ENCODE measurements around the gene FGF14.

FGF14 gene

DNA sequence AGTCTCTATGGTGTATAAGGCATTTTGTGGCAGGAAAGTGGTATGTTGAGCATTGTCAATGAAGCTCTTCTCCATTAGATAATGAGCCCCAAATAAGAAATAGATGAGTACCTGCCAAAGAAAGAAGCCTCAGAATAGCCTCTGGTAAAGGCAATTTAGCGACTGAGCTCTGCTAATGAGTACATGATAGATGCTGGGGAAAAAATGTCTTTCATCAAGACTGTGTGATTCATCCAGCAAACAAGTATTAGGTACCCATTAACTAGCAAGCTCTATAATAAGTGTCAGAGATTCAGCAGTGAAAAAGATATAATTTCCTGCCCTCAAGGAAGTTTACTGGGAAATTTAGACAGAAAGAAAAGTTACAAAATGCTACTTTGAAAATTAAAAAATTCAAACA, 654.8 kb downstream of the FGF14 start:
- H3K9me3 Mint-ChIP-seq, result no peaks in the 10 kb centered on the region
- H3K27ac Mint-ChIP-seq, result no peak overlapping the region
- H3K36me3 Mint-ChIP-seq (ENCODE audit: low read depth), result no peaks in the 10 kb centered on the region
- peaks cover 14% of the 10 kb centered on the region for H3K27me3 Mint-ChIP-seq
- DNase-seq, result no peak
- no peaks in the 10 kb centered on the region for H3K4me1 Mint-ChIP-seq (ENCODE audit: low read depth)
- no peak overlapping the region for H3K4me3 Mint-ChIP-seq

DNA sequence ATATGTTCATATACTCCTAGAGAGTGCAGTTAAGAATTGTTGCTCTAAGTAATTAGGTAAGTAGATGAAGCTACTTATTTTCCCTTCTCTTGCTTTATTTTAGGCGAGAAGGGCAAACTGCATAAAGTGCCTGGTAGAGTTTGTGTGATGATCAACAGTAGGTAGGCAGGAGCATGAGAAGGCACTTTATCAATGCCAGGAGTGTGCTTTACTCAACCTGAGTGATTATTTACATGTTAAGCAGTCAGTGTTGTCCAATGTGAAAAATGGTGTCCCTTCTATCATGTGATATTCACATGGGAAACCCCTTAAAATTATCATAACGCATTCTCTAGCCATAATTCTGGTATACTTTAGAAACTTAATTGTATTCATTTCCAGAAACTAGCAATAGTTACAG, 655.3 kb downstream of the FGF14 start:
- Mint-ChIP-seq H3K27me3 (peaks cover 12% of the 10 kb centered on the region), H3K4me1 (ENCODE audit: low read depth) (no peaks in the 10 kb centered on the region), H3K36me3 (ENCODE audit: low read depth) (no peaks in the 10 kb centered on the region)

DNA sequence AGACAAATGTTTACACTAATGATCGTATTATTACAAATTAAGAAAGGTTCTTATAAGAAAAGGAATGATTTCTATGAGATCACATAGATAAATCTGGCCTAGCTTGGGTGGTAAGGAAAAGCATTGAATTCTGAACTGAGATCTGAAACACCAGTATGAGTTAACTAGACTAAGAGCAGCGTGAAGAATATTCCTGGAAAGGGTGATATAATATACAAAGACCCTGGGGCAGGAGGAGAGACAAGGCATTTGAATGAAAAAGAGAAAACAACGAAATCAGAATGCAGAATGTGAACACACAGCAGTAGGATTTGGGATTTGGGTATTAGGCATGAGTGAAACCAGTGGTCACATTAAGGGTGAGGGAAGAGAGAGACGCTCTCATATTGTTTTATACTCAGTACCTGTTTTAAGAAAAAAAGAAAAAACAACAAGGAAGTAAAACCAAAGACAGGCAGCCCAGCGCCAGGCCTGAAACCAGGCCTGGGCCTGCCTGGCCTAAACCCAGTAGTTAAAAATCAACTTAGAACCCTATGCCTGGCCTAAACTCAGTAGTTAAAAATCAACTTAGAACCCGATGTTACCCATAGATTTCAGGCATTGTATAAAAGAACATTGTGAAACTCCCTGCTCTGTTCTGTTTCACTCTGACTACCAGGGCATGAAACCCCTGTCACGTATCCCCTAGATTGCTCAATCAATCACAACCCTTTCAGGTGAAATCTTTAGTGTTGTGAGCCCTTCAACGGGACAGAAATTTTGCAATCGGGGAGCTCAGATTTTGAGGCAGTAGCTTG, 662.3 kb downstream of the FGF14 start:
- Mint-ChIP-seq H3K9me3 (no peaks in the 10 kb centered on the region), H3K4me1 (ENCODE audit: low read depth) (no peaks in the 10 kb centered on the region), H3K36me3 (ENCODE audit: low read depth) (no peaks in the 10 kb centered on the region), H3K27ac (no peak overlapping the region), H3K4me3 (no peak overlapping the region), H3K27me3 (peaks cover 4% of the 10 kb centered on the region)
- no peak for DNase-seq

More for the DNA sequence above, 655.3 kb downstream of the FGF14 start:
- no peak overlapping the region for H3K27ac Mint-ChIP-seq
- no peak for DNase-seq
- H3K4me3 Mint-ChIP-seq, result no peak overlapping the region
- no peaks in the 10 kb centered on the region for H3K9me3 Mint-ChIP-seq

DNA sequence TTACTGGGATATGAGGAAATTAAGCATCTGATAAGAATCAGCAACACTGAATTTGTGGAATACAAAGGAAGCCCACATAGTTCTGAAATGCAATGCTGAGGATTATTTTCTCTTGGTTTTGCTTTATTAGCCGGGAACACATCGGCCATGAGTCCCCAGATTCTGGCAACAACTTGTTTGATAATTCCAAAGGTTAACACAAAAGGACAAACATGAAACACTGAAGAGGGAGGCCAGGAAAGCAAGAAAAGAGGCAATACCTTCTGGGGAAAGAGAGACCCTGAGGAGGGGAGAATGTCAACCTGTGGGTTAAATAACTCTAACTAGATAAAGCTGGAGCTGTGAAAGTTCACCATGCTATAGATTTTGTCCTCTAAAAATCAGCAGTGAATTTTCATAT, 663.5 kb downstream of the FGF14 start:
- Mint-ChIP-seq H3K27ac (no peak overlapping the region), H3K4me1 (ENCODE audit: low read depth) (no peaks in the 10 kb centered on the region), H3K4me3 (no peak overlapping the region), H3K9me3 (no peaks in the 10 kb centered on the region), H3K36me3 (ENCODE audit: low read depth) (no peaks in the 10 kb centered on the region), H3K27me3 (no peaks in the 10 kb centered on the region)
- no peak for DNase-seq

DNA sequence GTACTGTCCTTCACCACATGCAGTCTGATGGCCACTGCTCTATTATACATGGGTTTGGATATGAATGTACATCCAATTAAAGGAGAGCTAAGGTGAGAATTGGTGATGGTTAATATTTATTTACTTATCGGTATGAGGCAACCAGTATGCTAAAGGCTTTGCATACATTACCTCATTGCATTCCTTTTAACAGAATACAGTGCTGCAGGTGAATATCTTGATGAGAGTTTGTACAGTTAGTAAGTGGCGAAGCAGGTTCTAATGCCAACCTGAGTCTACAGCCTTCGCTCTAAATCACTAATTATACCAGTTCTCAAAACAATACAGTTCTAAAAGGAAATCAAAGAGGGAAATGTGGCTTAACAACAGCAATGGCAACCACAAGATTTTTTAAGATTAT, 665.3 kb downstream of the FGF14 start:
- Mint-ChIP-seq H3K4me3 (no peak overlapping the region), H3K27ac (no peak overlapping the region), H3K27me3 (peaks cover 2% of the 10 kb centered on the region), H3K4me1 (ENCODE audit: low read depth) (no peaks in the 10 kb centered on the region), H3K36me3 (ENCODE audit: low read depth) (no peaks in the 10 kb centered on the region), H3K9me3 (no peaks in the 10 kb centered on the region)
- DNase-seq, result no peak

DNA sequence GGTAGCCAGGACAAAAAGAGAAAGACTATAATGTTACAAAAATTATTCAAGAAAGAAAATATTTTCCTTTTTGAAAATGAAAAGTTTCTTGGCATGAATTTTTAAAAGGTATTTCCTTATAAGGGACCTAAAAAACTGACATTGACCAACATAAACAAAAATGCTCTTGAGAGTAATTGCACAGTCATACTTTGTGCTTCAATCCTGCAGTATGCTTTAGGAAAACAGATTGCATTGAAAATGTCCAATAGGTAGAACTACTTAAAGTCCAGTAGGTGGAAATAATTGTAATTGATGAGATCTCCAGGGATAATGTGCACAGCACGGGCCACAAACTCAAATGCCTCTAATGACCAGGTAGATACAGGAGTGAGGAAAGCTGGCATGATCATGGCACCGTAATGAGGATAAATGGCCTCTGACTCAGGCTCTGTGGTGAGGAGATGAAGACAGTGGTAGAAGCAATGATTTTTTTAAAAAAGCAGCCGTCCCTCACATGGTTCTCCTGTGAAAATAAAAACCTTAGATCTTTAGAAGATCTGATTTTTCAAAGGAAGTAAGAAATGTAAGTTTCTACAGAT, 671.3 kb downstream of the FGF14 start:
- Mint-ChIP-seq H3K4me3 (no peak overlapping the region), H3K4me1 (ENCODE audit: low read depth) (peaks cover 2% of the 10 kb centered on the region), H3K36me3 (ENCODE audit: low read depth) (no peaks in the 10 kb centered on the region), H3K27me3 (peaks cover 2% of the 10 kb centered on the region), H3K27ac (no peak overlapping the region), H3K9me3 (no peaks in the 10 kb centered on the region)
- DNase-seq, result no peak

DNA sequence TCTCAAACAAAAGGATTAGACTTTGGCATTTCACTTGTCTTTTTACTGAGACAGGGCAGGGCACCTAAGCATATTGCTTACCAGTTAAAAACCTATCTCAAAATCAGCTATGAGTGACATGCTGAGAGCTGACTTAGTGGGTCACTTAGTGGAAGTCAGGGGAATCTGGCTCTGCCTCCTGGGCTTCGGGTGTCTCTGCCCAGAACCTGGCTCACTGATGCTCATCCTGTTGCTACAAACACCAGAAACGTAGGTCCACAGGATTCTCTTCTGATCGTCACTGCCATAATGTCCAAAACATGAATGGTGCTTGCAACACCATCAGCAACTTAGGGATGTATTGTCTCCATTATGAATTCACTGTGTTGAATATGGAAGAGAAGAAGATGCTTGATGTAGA, 673.2 kb downstream of the FGF14 start:
- Mint-ChIP-seq H3K4me1 (ENCODE audit: low read depth) (peaks cover 2% of the 10 kb centered on the region), H3K4me3 (no peak overlapping the region), H3K27ac (no peak overlapping the region), H3K27me3 (peaks cover 2% of the 10 kb centered on the region), H3K36me3 (ENCODE audit: low read depth) (no peaks in the 10 kb centered on the region), H3K9me3 (no peaks in the 10 kb centered on the region)
- DNase-seq, result no peak

DNA sequence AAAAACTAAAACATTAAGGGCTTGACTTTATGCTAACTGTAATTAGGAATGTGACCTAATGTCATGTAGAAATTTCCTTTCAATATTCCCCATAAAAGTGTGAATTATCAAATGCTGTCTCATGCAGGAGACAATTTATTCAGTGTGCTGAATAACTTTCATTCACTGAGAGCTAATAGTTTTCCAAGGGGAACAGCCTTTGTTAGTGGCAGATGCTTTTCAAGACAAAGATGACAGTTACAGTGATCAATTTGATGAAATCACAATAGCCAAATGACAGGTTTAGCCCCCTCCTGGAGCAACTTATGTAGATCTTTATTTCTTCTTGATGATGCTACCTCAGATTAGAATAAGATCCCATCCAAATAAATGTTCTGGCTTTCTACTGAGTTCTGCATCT, 673.8 kb downstream of the FGF14 start:
- Mint-ChIP-seq H3K27ac (no peak overlapping the region), H3K36me3 (ENCODE audit: low read depth) (no peaks in the 10 kb centered on the region)

DNA sequence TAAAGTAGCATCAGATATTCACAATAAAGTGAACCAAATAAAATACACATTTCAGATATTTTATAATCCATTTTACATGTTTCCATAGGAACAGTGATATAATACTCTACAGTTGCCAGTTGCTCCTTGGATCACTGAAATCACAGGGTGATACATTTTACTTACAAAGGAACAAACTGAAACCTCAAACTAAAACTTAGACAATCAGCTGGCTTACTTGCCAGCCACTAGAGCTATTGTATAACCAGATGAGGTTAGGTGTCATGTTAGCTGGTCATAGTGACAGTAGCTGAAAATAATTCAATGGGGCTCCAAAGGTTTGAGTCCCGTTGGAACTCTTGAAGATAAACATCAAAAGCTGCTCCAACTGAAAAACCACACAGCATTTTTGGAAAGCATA, 674.7 kb downstream of the FGF14 start:
- DNase-seq, result no peak
- Mint-ChIP-seq H3K4me3 (no peak overlapping the region), H3K9me3 (no peaks in the 10 kb centered on the region), H3K36me3 (ENCODE audit: low read depth) (no peaks in the 10 kb centered on the region), H3K4me1 (ENCODE audit: low read depth) (peaks cover 2% of the 10 kb centered on the region), H3K27ac (no peak overlapping the region), H3K27me3 (no peaks in the 10 kb centered on the region)

More for the DNA sequence above, 673.8 kb downstream of the FGF14 start:
- no peaks in the 10 kb centered on the region for H3K9me3 Mint-ChIP-seq
- peaks cover 2% of the 10 kb centered on the region for H3K27me3 Mint-ChIP-seq
- peaks cover 2% of the 10 kb centered on the region for H3K4me1 Mint-ChIP-seq (ENCODE audit: low read depth)
- H3K4me3 Mint-ChIP-seq, result no peak overlapping the region
- no peak for DNase-seq

DNA sequence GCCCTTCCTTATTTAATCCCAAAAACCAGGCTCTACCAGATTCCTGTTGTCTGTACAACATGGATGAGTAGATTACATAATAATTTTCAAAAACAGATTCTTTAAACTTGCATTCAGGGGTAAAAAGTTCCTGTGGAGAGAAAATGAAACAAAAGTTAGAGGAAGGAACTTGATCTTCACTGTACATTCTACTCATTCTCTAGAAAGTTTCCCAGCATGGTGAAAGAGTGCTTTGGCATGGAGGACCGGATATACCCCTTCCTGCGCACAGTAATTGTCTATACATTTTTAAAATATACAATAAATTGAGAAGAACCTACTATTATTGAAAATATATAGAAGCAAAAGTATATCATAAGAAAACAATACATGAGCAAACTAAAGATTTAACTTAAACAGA, 675.2 kb downstream of the FGF14 start:
- H3K4me3 Mint-ChIP-seq, result no peak overlapping the region
- no peak for DNase-seq

DNA sequence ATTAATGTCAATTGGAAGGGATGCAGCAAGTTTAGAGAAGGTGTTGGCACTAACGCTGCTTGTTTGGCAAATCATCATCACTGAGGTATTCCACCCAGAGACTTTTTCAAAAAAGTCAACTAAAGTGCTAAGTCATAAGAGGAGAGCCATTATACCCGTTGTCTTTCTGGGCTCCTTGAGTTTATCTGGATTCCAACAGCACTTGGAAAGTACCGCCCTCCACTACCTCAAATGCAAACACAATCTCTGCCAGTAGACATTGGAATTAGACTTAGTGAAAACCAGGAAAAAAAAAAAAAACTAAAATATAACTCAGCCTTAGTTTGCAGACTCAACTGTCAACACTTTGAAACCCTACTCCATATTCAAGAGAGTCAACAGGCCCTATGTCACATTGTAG, 683.4 kb downstream of the FGF14 start:
- Mint-ChIP-seq H3K4me3 (no peak overlapping the region), H3K9me3 (no peaks in the 10 kb centered on the region), H3K27me3 (peaks cover 9% of the 10 kb centered on the region), H3K27ac (no peak overlapping the region), H3K36me3 (ENCODE audit: low read depth) (no peaks in the 10 kb centered on the region), H3K4me1 (ENCODE audit: low read depth) (no peaks in the 10 kb centered on the region)
- DNase-seq, result no peak

More for the DNA sequence above, 675.2 kb downstream of the FGF14 start:
- Mint-ChIP-seq H3K9me3 (no peaks in the 10 kb centered on the region), H3K27me3 (no peaks in the 10 kb centered on the region), H3K27ac (no peak overlapping the region), H3K36me3 (ENCODE audit: low read depth) (no peaks in the 10 kb centered on the region), H3K4me1 (ENCODE audit: low read depth) (peaks cover 2% of the 10 kb centered on the region)

DNA sequence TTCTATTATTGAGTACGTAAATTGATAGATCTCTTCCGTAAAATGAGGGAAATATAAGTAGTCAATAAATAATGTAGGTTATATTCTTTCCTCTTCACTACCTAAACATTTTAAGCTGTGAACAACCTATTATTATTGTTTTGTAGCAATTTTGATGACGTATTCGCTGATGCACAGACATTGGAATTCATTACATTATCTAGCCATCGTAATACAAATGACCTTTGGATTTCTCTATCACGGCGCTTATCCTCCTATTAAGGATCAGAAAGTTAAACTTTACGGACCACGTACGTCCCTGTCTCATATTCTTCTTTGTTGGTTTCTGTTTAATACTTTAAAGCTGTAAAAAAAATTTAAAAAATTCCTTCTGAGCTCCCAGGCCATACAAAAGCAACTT, 684.5 kb downstream of the FGF14 start:
- Mint-ChIP-seq H3K4me1 (ENCODE audit: low read depth) (no peaks in the 10 kb centered on the region), H3K27me3 (peaks cover 9% of the 10 kb centered on the region), H3K27ac (no peak overlapping the region)

DNA sequence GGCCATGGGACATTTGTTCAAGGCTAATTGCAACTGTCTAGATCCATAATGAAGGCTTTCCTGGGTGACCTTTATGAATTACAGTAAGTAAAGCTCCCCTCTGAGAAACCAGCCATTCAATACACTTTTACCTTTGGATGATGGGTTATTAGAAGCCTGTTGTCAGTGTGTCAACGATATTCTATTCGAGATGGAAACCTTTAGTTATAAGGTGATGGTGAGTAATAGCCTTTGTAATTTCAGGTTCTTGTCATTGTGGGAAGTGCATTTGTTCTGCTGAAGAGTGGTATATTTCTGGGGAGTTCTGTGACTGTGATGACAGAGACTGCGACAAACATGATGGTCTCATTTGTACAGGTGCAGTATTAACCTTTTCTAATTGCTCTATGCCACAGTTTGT, 687.7 kb downstream of the FGF14 start:
- H3K4me3 Mint-ChIP-seq, result no peak overlapping the region
- H3K27me3 Mint-ChIP-seq, result peaks cover 11% of the 10 kb centered on the region
- DNase-seq, result no peak
- H3K9me3 Mint-ChIP-seq, result no peaks in the 10 kb centered on the region
- H3K27ac Mint-ChIP-seq, result no peak overlapping the region
- no peaks in the 10 kb centered on the region for H3K4me1 Mint-ChIP-seq (ENCODE audit: low read depth)
- H3K36me3 Mint-ChIP-seq (ENCODE audit: low read depth), result no peaks in the 10 kb centered on the region

More for the DNA sequence above, 684.5 kb downstream of the FGF14 start:
- Mint-ChIP-seq H3K4me3 (no peak overlapping the region), H3K36me3 (ENCODE audit: low read depth) (no peaks in the 10 kb centered on the region), H3K9me3 (no peaks in the 10 kb centered on the region)
- DNase-seq, result no peak

DNA sequence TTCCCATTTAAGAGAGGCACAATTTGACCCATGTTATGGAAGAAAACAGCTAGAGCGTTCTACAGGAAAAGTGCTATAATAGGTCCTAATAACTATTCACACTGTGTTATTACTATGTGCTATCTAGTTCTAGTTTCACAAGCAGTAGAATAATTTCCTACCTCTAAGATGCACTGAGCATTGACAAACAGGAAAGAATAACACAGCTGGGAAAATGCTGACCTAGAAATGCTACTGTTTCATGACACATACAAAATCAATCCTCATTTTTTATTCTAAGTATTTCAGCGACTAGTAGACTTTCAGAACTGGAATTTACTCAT, 689.9 kb downstream of the FGF14 start:
- H3K27me3 Mint-ChIP-seq, result peaks cover 13% of the 10 kb centered on the region
- no peak for DNase-seq

DNA sequence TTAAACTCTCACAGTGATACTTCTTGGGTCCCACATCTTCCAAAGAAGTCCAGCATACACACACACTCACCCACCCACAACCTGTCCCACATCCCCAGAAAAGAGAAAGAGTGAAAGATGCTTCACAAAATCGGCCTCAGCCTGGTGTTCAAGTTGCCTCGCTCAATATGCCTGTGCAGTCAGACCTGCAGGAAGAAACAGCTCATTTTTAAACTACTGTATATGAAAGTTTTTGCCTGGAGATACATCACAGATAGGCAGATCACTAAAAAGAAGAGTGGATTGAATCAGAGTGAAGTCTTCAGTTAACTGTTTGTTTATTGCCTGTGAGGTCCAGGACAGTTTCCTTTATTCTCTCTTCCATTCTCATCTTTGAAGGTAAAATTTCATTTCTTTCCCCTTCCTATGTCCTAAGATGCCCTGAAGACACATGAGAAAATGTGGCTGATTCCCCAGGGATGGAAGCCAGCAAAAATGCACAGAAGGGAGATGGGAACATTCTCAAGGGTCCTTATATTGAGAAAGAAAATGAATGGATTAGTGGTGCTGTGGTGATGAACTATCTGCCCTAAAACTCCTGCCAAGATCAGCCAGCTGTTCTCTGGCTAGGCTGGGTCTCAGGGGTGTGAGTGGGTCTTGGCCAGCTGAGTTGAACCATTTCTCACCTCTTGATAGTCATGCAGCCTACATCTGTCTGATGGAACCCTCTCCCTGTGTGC, 690.4 kb downstream of the FGF14 start:
- H3K36me3 Mint-ChIP-seq (ENCODE audit: low read depth), result no peaks in the 10 kb centered on the region
- no peaks in the 10 kb centered on the region for H3K9me3 Mint-ChIP-seq
- DNase-seq, result no peak
- no peak overlapping the region for H3K27ac Mint-ChIP-seq
- no peak overlapping the region for H3K4me3 Mint-ChIP-seq
- H3K27me3 Mint-ChIP-seq, result peaks cover 15% of the 10 kb centered on the region
- H3K4me1 Mint-ChIP-seq (ENCODE audit: low read depth), result peaks cover 7% of the 10 kb centered on the region

More for the DNA sequence above, 689.9 kb downstream of the FGF14 start:
- peaks cover 2% of the 10 kb centered on the region for H3K4me1 Mint-ChIP-seq (ENCODE audit: low read depth)
- H3K4me3 Mint-ChIP-seq, result no peak overlapping the region
- no peaks in the 10 kb centered on the region for H3K36me3 Mint-ChIP-seq (ENCODE audit: low read depth)
- H3K9me3 Mint-ChIP-seq, result no peaks in the 10 kb centered on the region
- H3K27ac Mint-ChIP-seq, result no peak overlapping the region

Measured in activated T-cell treated with anti-CD3 and anti-CD28 coated beads, Interleukin-2, amount 50 U/mL, for 24 hours (primary cell).